Neural cell (in vitro differentiated cells): ENCODE data around the gene SLC25A26. TPM values are rescaled to one million over a fixed set of nuclear protein-coding genes. Genes with fewer than 3 reads are reported as not detected.

ENCODE experiments used
- H2AFZ ChIP-seq: fragments of 200-600, 300-800 bp; sonication (generic), shearing (Covaris generic); 2 replicates; pipeline ENCODE4 v1.6.0; 2014; ENCODE audit warnings: low read depth, mild to moderate bottlenecking, antibody characterized with exemption, low read length, moderate library complexity
- H3F3A ChIP-seq: fragments of 200-600 bp; shearing (Covaris generic); 2 replicates; pipeline ENCODE4 v1.6.1; 2016; ENCODE audit warnings: mild to moderate bottlenecking, moderate library complexity, mixed read lengths, antibody characterized with exemption, low read length; ENCODE audit not compliant: insufficient read depth, poor library complexity, severe bottlenecking
- H3K27ac ChIP-seq: fragments of 200-600, 300-800 bp; sonication (generic), shearing (Covaris generic); 2 replicates; pipeline ENCODE4 v1.5.1; 2014; ENCODE audit warnings: mild to moderate bottlenecking, low read length, moderate library complexity
- H3K27me3 ChIP-seq: fragments of 300-800, 200-600 bp; sonication (generic), shearing (Covaris generic); 2 replicates; pipeline ENCODE4 v1.6.0; 2014; ENCODE audit warnings: mild to moderate bottlenecking, low read depth, low read length, moderate library complexity; ENCODE audit not compliant: insufficient read depth
- H3K36me3 ChIP-seq: fragments of 300-800, 200-600 bp; sonication (generic), shearing (Covaris generic); 2 replicates; pipeline ENCODE4 v1.5.1; 2014; ENCODE audit warnings: mild to moderate bottlenecking, antibody characterized with exemption, low read length, moderate library complexity; ENCODE audit not compliant: insufficient read depth
- H3K4me2 ChIP-seq: fragments of 300-800, 200-600 bp; sonication (generic), shearing (Covaris generic); 2 replicates; pipeline ENCODE4 v1.6.0; 2014; ENCODE audit warnings: mild to moderate bottlenecking, low read length
- H3K4me3 ChIP-seq: fragments of 300-800, 200-600 bp; sonication (generic), shearing (Covaris generic); 2 replicates; pipeline ENCODE4 v1.5.1; 2014; ENCODE audit warnings: mild to moderate bottlenecking, low read length, moderate library complexity
- H3K79me2 ChIP-seq: fragments of 200-600 bp; shearing (Covaris generic); replicated peaks from 2 replicates; pipeline ENCODE4 v1.6.0; 2014; ENCODE audit warnings: mild to moderate bottlenecking, low read length, moderate library complexity; ENCODE audit not compliant: insufficient read depth
- H3K9ac ChIP-seq: fragments of 300-800, 200-600 bp; sonication (generic), shearing (Covaris generic); 2 replicates; pipeline ENCODE4 v1.6.1; 2016; ENCODE audit warnings: mild to moderate bottlenecking, low read length, mixed read lengths
- H3K9me2 ChIP-seq: fragments of 200-600 bp; shearing (Covaris generic); 2 replicates; pipeline ENCODE4 v1.6.1; 2016; ENCODE audit warnings: mild to moderate bottlenecking, low read length, mixed read lengths; ENCODE audit not compliant: insufficient read depth
- H3K9me3 ChIP-seq: fragments of 200-600, 300-800 bp; sonication (generic), shearing (Covaris generic); 2 replicates; pipeline ENCODE4 v1.6.1; 2016; ENCODE audit warnings: mild to moderate bottlenecking, mixed run types, low read length, moderate library complexity, mixed read lengths
- H4K20me1 ChIP-seq: fragments of 200-600 bp; shearing (Covaris generic); 2 replicates; pipeline ENCODE4 v1.6.1; 2016; ENCODE audit warnings: mild to moderate bottlenecking, mixed run types; ENCODE audit not compliant: insufficient read depth
- EP300 ChIP-seq: fragments of 450-650 bp; conservative IDR thresholded peaks from 2 replicates; pipeline ENCODE4 v1.6.1; 2014; ENCODE audit warnings: antibody characterized with exemption, mild to moderate bottlenecking, moderate library complexity; ENCODE audit not compliant: poor library complexity, severe bottlenecking
- EZH2 ChIP-seq: fragments of 200-600, 300-800 bp; shearing (Covaris generic), sonication (generic); IDR thresholded peaks from 2 replicates; pipeline ENCODE4 v1.6.1; 2014; ENCODE audit warnings: antibody characterized with exemption, low read length, borderline replicate concordance, mild to moderate bottlenecking; ENCODE audit not compliant: insufficient read depth, poor library complexity, severe bottlenecking
- MXI1 ChIP-seq: fragments of 450-650 bp; conservative IDR thresholded peaks from 2 replicates; pipeline ENCODE4 v1.6.1; 2014; ENCODE audit warnings: antibody characterized with exemption, mild to moderate bottlenecking; ENCODE audit not compliant: poor library complexity, severe bottlenecking
- POLR2AphosphoS5 ChIP-seq: IDR thresholded peaks from 2 replicates; pipeline ENCODE4 v1.6.1; 2012
- RAD21 ChIP-seq: fragments of 450-650 bp; conservative IDR thresholded peaks from 2 replicates; pipeline ENCODE4 v1.6.1; 2014; ENCODE audit warnings: antibody characterized with exemption, mild to moderate bottlenecking, moderate library complexity
- SMC3 ChIP-seq: fragments of 450-650 bp; conservative IDR thresholded peaks from 2 replicates; pipeline ENCODE4 v1.6.1; 2014; ENCODE audit warnings: antibody characterized with exemption, mild to moderate bottlenecking, moderate library complexity; ENCODE audit not compliant: poor library complexity
- TAF1 ChIP-seq: IDR thresholded peaks from 2 replicates; pipeline ENCODE4 v1.6.1; 2012; ENCODE audit warnings: low read depth
- polyA plus RNA-seq: library from polyadenylated mRNA; depleted of rRNA; stranded (reverse); fragments of >200 nt; gene quantifications from 2 replicates; pipeline ENCODE4 v1.2.3, GENCODE V29; 2014
- TF ChIP-seq, protein P1 (sequence below): fragments of 450-650 bp; IDR thresholded peaks from 2 replicates; pipeline ENCODE4 v1.5.1; 2014; ENCODE audit warnings: antibody characterized with exemption, mild to moderate bottlenecking, moderate library complexity; ENCODE audit not compliant: poor library complexity, severe bottlenecking
- TF ChIP-seq, protein P2 (sequence below): IDR thresholded peaks from 2 replicates; pipeline ENCODE4 v1.6.1; 2012; ENCODE audit warnings: borderline replicate concordance

The SLC25A26 gene
- polyA plus RNA-seq, 1 donor from 2014 or later, result 21.0 TPM

DNA sequence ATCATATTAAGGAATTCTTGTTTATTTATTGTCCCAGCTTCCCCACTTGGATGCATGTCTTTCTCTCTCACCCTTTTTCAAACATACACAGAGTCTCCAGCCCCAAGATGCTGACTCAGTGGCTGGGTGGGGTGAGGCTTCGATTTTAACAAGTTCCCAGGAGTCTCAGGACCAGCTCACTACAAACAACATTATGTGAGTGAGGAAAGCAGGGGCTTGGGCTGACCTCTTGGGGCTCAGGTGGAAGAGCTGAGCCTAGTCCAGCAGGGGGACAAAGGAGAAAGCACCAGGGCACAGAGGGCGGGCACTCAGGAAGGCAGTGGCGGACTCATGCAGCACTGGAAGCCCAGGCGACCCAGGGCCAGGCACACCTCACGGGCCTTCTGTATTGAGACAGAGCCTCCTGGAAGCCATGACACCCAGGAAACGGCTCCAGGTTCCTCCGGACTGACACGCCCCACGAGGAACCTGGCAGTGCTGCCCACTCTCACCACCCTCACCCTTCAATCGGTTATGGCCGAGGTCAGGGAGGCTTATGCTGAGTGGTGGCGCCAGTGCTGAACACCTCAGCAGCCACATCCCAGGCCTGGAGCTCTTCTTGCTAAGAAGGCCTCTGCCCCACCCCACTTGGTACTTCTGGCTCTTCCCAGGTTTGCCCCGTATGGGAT lies 182.7 kb downstream of the SLC25A26 start:
- TF ChIP-seq RAD21 (no peak), MXI1 (no peak), SMC3 (no peak), TAF1 (no peak), EZH2 (no peak), EP300 (no peak), POLR2AphosphoS5 (no peak)
- TF ChIP-seq, protein P1, sequence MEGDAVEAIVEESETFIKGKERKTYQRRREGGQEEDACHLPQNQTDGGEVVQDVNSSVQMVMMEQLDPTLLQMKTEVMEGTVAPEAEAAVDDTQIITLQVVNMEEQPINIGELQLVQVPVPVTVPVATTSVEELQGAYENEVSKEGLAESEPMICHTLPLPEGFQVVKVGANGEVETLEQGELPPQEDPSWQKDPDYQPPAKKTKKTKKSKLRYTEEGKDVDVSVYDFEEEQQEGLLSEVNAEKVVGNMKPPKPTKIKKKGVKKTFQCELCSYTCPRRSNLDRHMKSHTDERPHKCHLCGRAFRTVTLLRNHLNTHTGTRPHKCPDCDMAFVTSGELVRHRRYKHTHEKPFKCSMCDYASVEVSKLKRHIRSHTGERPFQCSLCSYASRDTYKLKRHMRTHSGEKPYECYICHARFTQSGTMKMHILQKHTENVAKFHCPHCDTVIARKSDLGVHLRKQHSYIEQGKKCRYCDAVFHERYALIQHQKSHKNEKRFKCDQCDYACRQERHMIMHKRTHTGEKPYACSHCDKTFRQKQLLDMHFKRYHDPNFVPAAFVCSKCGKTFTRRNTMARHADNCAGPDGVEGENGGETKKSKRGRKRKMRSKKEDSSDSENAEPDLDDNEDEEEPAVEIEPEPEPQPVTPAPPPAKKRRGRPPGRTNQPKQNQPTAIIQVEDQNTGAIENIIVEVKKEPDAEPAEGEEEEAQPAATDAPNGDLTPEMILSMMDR, result no peak
- TF ChIP-seq, protein P2, sequence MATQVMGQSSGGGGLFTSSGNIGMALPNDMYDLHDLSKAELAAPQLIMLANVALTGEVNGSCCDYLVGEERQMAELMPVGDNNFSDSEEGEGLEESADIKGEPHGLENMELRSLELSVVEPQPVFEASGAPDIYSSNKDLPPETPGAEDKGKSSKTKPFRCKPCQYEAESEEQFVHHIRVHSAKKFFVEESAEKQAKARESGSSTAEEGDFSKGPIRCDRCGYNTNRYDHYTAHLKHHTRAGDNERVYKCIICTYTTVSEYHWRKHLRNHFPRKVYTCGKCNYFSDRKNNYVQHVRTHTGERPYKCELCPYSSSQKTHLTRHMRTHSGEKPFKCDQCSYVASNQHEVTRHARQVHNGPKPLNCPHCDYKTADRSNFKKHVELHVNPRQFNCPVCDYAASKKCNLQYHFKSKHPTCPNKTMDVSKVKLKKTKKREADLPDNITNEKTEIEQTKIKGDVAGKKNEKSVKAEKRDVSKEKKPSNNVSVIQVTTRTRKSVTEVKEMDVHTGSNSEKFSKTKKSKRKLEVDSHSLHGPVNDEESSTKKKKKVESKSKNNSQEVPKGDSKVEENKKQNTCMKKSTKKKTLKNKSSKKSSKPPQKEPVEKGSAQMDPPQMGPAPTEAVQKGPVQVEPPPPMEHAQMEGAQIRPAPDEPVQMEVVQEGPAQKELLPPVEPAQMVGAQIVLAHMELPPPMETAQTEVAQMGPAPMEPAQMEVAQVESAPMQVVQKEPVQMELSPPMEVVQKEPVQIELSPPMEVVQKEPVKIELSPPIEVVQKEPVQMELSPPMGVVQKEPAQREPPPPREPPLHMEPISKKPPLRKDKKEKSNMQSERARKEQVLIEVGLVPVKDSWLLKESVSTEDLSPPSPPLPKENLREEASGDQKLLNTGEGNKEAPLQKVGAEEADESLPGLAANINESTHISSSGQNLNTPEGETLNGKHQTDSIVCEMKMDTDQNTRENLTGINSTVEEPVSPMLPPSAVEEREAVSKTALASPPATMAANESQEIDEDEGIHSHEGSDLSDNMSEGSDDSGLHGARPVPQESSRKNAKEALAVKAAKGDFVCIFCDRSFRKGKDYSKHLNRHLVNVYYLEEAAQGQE, result no peak
- Histone ChIP-seq H3K9ac (no peak overlapping the region), H3K27ac (no peak overlapping the region), H3K36me3 (no peaks in the 10 kb centered on the region), H4K20me1 (no peaks in the 10 kb centered on the region), H3F3A (no peaks in the 10 kb centered on the region), H3K9me2 (no peaks in the 10 kb centered on the region), H3K4me2 (no peak overlapping the region), H3K27me3 (no peaks in the 10 kb centered on the region), H2AFZ (no peak overlapping the region), H3K79me2 (no peaks in the 10 kb centered on the region), H3K9me3 (no peaks in the 10 kb centered on the region), H3K4me3 (no peak overlapping the region)

DNA sequence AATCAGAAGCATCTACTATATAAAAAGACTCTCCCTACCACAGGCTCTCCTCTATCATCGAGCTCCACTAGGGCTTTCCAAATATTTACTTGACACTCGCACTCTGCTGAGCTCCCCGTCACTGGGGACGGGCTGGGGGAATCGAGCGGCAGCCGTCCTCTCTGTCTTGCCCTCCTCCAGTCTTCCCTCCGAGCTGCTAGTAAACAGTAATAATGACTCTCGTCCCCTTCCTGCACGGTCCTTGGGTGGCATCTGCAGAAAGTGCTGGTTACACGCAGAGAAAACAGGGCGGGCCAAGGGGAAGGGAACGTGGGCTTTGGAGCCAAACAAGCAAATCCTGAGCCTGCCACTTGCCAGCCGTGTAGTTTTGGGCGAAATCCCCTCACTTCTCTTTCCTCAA lies 183.4 kb downstream of the SLC25A26 start:
- H3K79me2 ChIP-seq, result no peaks in the 10 kb centered on the region
- no peak overlapping the region for H3K4me3 ChIP-seq
- no peak overlapping the region for H3K27ac ChIP-seq

More for the DNA sequence above, 183.4 kb downstream of the SLC25A26 start:
- no peak overlapping the region for H2AFZ ChIP-seq
- H3K36me3 ChIP-seq, result no peaks in the 10 kb centered on the region
- H3K9me2 ChIP-seq, result no peaks in the 10 kb centered on the region
- no peaks in the 10 kb centered on the region for H3F3A ChIP-seq
- H3K27me3 ChIP-seq, result no peaks in the 10 kb centered on the region
- TF ChIP-seq EP300 (no peak), MXI1 (no peak), SMC3 (no peak), EZH2 (no peak)
- H3K9me3 ChIP-seq, result no peaks in the 10 kb centered on the region
- H3K4me2 ChIP-seq, result no peak overlapping the region
- no peak overlapping the region for H3K9ac ChIP-seq
- no peaks in the 10 kb centered on the region for H4K20me1 ChIP-seq
